Thyroid gland (tissue), 4 donors: ENCODE results near the gene TSPO2. TPM values are rescaled to one million over a fixed set of nuclear protein-coding genes. Genes with fewer than 3 reads are reported as not detected.
"Not testable (repeated sequence)": the region's sequence is repeated elsewhere in the genome, so short reads cannot be mapped to it uniquely, and the experiment has no call there.

Experiments used
- DNase-seq, 2 donors: peaks; one replicate each; pipeline ENCODE4 v3.0.0-alpha.2; 2019
- H3K27ac ChIP-seq, 3 donors: fragments of 200-600 bp; sonication (generic); 1 replicate in 2 of 3; 2 replicates in 1 of 3; pipeline ENCODE4 v1.5.1; 2016 to 2019; ENCODE audit warnings: mild to moderate bottlenecking in 1 of 3, moderate library complexity in 1 of 3
- H3K27me3 ChIP-seq: fragments of 200-600 bp; sonication (generic); one replicate; pipeline ENCODE4 v1.5.1; 2019
- H3K36me3 ChIP-seq, 2 donors: fragments of 200-600 bp; sonication (generic); one replicate each; pipeline ENCODE4 v1.5.1; 2016 to 2019
- H3K4me1 ChIP-seq, 2 donors: fragments of 200-600 bp; sonication (generic); one replicate each; pipeline ENCODE4 v1.5.1; 2017 to 2019
- H3K4me3 ChIP-seq, 3 donors: fragments of 200-600 bp; sonication (generic); replicated peaks in 1 of 3; 1 replicate in 2 of 3; 2 replicates in 1 of 3; pipeline ENCODE4 v1.5.1; 2016; ENCODE audit warnings: mild to moderate bottlenecking in 1 of 3
- H3K9me3 ChIP-seq: fragments of 200-600 bp; sonication (generic); one replicate; pipeline ENCODE4 v1.5.1; 2017
- CTCF ChIP-seq, 6 experiments: fragments of 200-600 bp in 3 of 6; fragments of 450-650 bp in 3 of 6; sonication (generic) in 3 of 6; IDR thresholded peaks; one replicate each; pipeline ENCODE4 v1.5.1; 2016 to 2019; ENCODE audit warnings: antibody characterized with exemption in 6 of 6, mild to moderate bottlenecking in 2 of 6, inconsistent platforms in 1 of 6, moderate library complexity in 1 of 6
- POLR2A ChIP-seq, 2 donors: fragments of 450-650 bp; IDR thresholded peaks; one replicate each; pipeline ENCODE4 v1.6.1; 2017; ENCODE audit warnings: antibody characterized with exemption in 2 of 2, mild to moderate bottlenecking in 2 of 2, moderate library complexity in 1 of 2
- WGBS, 2 donors: methylation state at CpG; one replicate each; pipeline ENCODE4 v1.1.5; 2017; 5-methylcytosine and 5-hydroxymethylcytosine counted together
- intact Hi-C: fragments of 100-400 bp; cut with DNase I; formaldehyde crosslinking; loops from one replicate; pipeline ENCODE4 v1.15.1; 2023
- total RNA-seq, 4 donors: library from RNA; depleted of rRNA; stranded (reverse); fragments of >200 nt; gene quantifications; one replicate each; pipeline ENCODE4 v1.2.3, GENCODE V29; 2016

Gene TSPO2
- total RNA-seq, 4 donors from 2014 or later, result not detected

- 90 to 93% methylated on average over 3 of the region's 3 CpGs for WGBS, 2 donors
- TF ChIP-seq CTCF (IDR thresholded peaks at IDR 0.05) (no peak), POLR2A (IDR thresholded peaks at IDR 0.05) (no peak)
- no peaks in the 10 kb centered on the region for H3K9me3 ChIP-seq
- H3K36me3 ChIP-seq, result no peaks in the 10 kb centered on the region
- no peaks in the 10 kb centered on the region for H3K27me3 ChIP-seq
- DNase-seq, result no peak
- H3K4me1 ChIP-seq, result no peaks in the 10 kb centered on the region
- H3K4me3 ChIP-seq, result no peak overlapping the region
- H3K27ac ChIP-seq, result no peak overlapping the region
- intact Hi-C loops, result loop anchor here (10.0 kb wide), 1 partner anchor 57 kb away; no protein-coding TSS in a partner anchor
Observed at GRCh38 chr6:41008011-41008410, 34.3 kb upstream of the TSPO2 start.

GRCh38 chr6:41009669-41010068 lies 32.6 kb upstream of the TSPO2 start:
- Histone ChIP-seq H3K27me3 (no peaks in the 10 kb centered on the region), H3K36me3 (no peaks in the 10 kb centered on the region), H3K27ac (no peak overlapping the region), H3K4me3 (no peak overlapping the region), H3K9me3 (no peaks in the 10 kb centered on the region), H3K4me1 (no peaks in the 10 kb centered on the region)
- intact Hi-C loops, result loop anchor here (10.0 kb wide), 1 partner anchor 55 kb away; no protein-coding TSS in a partner anchor
- 83 to 100% methylated on average over 1 of the region's 1 CpG for WGBS, 2 donors
- DNase-seq, result no peak
- no peak for TF ChIP-seq POLR2A (IDR thresholded peaks at IDR 0.05)
- TF ChIP-seq CTCF (IDR thresholded peaks at IDR 0.05), result no peak

GRCh38 chr6:41011673-41012072 lies 30.6 kb upstream of the TSPO2 start:
- TF ChIP-seq CTCF (IDR thresholded peaks at IDR 0.05) (no peak), POLR2A (IDR thresholded peaks at IDR 0.05) (no peak)
- no peak overlapping the region for H3K27ac ChIP-seq
- no peaks in the 10 kb centered on the region for H3K4me1 ChIP-seq
- DNase-seq, result no peak
- intact Hi-C loops, result no loop called here
- no peak overlapping the region for H3K4me3 ChIP-seq
- H3K9me3 ChIP-seq, result no peaks in the 10 kb centered on the region
- no peaks in the 10 kb centered on the region for H3K27me3 ChIP-seq
- no peaks in the 10 kb centered on the region for H3K36me3 ChIP-seq
- WGBS, 2 donors, result 70 to 93% methylated on average over 2 of the region's 2 CpGs

DNA sequence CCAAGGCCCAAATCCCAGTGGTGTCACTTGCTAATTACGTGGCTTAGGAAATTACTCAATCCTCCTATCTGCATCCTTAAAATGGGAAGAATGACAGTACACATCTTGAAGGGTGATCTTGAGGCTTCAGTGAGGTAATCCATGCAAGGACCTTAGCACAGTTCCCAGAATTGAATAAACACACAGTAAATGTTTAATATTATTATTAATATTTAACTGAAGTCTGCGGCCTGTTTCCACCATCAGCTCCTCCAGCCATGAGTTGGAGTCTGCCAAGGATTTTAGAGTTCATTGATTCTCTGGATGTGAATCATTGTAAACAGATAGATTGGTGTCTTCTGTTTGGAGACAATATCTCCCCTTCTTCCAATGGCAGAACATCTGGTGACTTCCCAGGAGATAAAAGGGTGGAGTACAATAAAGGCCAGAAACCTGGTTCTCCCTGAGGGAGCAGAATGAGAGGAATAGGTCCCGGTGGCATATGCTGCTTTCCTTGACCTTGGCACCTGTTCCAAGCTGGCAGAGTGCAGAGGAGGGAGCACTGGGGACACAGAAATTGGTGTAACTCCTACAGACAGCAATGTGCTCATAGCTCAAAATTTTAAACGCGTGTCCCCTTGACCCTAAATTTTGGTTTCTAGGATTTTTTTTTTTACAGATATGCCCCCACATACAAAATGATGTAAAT lies 28.7 kb upstream of the TSPO2 start:
- H3K27me3 ChIP-seq, result no peaks in the 10 kb centered on the region
- no peaks in the 10 kb centered on the region for H3K9me3 ChIP-seq
- no peak overlapping the region for H3K4me3 ChIP-seq
- DNase-seq, result no peak
- no peak for TF ChIP-seq CTCF (IDR thresholded peaks at IDR 0.05)
- no peak for TF ChIP-seq POLR2A (IDR thresholded peaks at IDR 0.05)
- no peaks in the 10 kb centered on the region for H3K4me1 ChIP-seq
- no peak overlapping the region for H3K27ac ChIP-seq
- intact Hi-C loops, result no loop called here
- 91 to 96% methylated on average over 5 of the region's 5 CpGs for WGBS, 2 donors
- no peaks in the 10 kb centered on the region for H3K36me3 ChIP-seq

DNA sequence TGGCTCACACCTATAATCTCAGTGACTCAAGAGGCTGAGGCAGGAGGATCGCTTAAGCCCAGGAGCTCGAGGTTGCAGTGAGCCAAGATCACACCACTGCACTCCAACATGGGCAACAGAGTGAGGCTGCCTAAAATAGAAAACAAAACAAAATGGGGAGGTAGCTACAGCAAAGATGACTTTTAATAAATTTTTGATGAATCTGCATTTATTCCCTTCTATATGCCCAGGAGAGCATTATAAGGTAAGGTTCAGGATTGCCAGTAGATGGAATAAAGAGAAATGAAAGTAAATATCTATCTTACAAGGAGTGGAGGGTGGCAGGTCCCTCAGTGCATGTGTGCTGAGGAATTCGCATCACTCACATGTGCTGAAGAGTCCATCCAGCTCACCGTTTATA lies 27.5 kb upstream of the TSPO2 start:
- DNase-seq, result no peak
- H3K27ac ChIP-seq, result no peak overlapping the region
- 93 to 95% methylated on average over 4 of the region's 4 CpGs for WGBS, 2 donors
- H3K4me3 ChIP-seq, result no peak overlapping the region
- TF ChIP-seq POLR2A (IDR thresholded peaks at IDR 0.05), result no peak
- TF ChIP-seq CTCF (IDR thresholded peaks at IDR 0.05), result no peak
- H3K9me3 ChIP-seq, result no peaks in the 10 kb centered on the region
- H3K27me3 ChIP-seq, result no peaks in the 10 kb centered on the region
- no peaks in the 10 kb centered on the region for H3K4me1 ChIP-seq
- H3K36me3 ChIP-seq, result no peaks in the 10 kb centered on the region
- intact Hi-C loops, result no loop called here

DNA sequence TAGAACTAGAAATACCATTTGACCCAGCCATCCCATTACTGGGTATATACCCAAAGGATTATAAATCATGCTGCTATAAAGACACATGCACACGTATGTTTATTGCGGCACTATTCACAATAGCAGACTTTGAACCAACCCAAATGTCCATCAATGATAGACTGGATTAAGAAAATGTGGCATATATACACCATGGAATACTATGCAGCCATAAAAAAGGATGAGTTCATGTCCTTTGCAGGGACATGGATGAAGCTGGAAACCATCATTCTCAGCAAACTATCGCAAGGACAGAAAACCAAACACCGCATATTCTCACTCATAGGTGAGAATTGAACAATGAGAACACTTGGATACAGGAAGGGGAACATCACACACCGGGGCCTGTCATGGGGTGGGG lies 26.4 kb upstream of the TSPO2 start:
- intact Hi-C loops, H3K36me3 ChIP-seq, H3K4me1 ChIP-seq, H3K27me3 ChIP-seq, DNase-seq, H3K27ac ChIP-seq, H3K9me3 ChIP-seq, H3K4me3 ChIP-seq: not testable (repeated sequence)
- 96 to 98% methylated on average over 5 of the region's 5 CpGs for WGBS, 2 donors
